K562 (cell line): ENCODE measurements around the gene DTNA.

ENCODE experiments used
- POLR2AphosphoS5 ChIP-seq: IDR thresholded peaks from 2 replicates; pipeline ENCODE4 v1.6.1; 2011; ENCODE audit warnings: mild to moderate bottlenecking, low read depth, low read length, moderate library complexity; ENCODE audit not compliant: control insufficient read depth, insufficient read depth
- TF ChIP-seq, protein P1 (sequence below), 3 experiments: IDR thresholded peaks in 2 of 3; conservative IDR thresholded peaks in 1 of 3; 2 replicates each; pipeline ENCODE4 v1.5.1; 2011 to 2012; ENCODE audit warnings: low read length in 3 of 3, mild to moderate bottlenecking in 3 of 3, control low read depth in 2 of 3, improper control_type of control experiment in 1 of 3, inconsistent platforms in 1 of 3, low read depth in 1 of 3, mixed read lengths in 1 of 3, moderate library complexity in 1 of 3; ENCODE audit not compliant: insufficient read depth in 2 of 3
- TF ChIP-seq, protein P2 (sequence below): fragments of 450-650 bp; IDR thresholded peaks from 2 replicates; pipeline ENCODE4 v1.6.1; 2016

DNA sequence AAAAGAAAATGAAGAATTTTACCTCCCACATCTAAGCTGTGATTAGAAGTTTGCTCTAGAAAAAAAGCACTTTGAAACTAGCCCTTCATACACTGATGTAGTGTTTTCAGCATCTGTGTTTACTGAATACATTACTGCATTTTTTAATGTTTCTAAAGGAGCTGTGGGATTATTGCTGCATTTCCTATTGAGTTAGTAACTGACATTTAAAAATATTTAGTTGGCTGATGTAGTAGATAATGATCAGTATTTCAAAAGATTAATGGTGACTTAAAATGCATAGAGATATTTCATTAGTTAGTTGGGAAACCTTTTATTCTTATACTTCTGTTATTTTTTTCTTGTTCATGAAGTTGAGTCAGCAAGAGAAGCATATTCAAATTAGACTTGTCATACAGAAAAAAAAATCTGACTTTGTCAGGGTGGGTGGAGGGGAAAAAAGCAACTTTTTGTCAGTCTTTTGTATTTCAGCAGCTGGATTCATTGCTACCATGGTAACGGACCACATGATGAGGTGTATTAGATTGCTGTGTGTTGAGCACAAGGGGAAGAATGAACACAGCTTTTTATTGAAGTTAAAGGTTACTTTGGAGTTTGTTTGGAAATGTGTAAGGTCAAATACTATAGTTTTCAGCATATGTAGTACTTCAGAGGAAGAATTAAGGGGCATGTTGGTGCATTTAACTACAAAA lies at the start of gene DTNA:
- TF ChIP-seq, protein P1, sequence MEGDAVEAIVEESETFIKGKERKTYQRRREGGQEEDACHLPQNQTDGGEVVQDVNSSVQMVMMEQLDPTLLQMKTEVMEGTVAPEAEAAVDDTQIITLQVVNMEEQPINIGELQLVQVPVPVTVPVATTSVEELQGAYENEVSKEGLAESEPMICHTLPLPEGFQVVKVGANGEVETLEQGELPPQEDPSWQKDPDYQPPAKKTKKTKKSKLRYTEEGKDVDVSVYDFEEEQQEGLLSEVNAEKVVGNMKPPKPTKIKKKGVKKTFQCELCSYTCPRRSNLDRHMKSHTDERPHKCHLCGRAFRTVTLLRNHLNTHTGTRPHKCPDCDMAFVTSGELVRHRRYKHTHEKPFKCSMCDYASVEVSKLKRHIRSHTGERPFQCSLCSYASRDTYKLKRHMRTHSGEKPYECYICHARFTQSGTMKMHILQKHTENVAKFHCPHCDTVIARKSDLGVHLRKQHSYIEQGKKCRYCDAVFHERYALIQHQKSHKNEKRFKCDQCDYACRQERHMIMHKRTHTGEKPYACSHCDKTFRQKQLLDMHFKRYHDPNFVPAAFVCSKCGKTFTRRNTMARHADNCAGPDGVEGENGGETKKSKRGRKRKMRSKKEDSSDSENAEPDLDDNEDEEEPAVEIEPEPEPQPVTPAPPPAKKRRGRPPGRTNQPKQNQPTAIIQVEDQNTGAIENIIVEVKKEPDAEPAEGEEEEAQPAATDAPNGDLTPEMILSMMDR (IDR thresholded peaks at IDR 0.05 in 2 of 3, conservative IDR thresholded peaks at IDR 0.05 in 1 of 3; ENCODE audit: insufficient read depth in 2 of 3, low read depth in 1 of 3, low read length in 3 of 3), result no peak
- TF ChIP-seq, protein P2, sequence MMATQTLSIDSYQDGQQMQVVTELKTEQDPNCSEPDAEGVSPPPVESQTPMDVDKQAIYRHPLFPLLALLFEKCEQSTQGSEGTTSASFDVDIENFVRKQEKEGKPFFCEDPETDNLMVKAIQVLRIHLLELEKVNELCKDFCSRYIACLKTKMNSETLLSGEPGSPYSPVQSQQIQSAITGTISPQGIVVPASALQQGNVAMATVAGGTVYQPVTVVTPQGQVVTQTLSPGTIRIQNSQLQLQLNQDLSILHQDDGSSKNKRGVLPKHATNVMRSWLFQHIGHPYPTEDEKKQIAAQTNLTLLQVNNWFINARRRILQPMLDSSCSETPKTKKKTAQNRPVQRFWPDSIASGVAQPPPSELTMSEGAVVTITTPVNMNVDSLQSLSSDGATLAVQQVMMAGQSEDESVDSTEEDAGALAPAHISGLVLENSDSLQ, result no peak
- TF ChIP-seq POLR2AphosphoS5, result no peak
